ENCODE measurements around the gene ADSS1.
A peak's percentile ranks its signal among the peaks of the same experiment; 100 is the strongest.

ADSS1 gene

DNA sequence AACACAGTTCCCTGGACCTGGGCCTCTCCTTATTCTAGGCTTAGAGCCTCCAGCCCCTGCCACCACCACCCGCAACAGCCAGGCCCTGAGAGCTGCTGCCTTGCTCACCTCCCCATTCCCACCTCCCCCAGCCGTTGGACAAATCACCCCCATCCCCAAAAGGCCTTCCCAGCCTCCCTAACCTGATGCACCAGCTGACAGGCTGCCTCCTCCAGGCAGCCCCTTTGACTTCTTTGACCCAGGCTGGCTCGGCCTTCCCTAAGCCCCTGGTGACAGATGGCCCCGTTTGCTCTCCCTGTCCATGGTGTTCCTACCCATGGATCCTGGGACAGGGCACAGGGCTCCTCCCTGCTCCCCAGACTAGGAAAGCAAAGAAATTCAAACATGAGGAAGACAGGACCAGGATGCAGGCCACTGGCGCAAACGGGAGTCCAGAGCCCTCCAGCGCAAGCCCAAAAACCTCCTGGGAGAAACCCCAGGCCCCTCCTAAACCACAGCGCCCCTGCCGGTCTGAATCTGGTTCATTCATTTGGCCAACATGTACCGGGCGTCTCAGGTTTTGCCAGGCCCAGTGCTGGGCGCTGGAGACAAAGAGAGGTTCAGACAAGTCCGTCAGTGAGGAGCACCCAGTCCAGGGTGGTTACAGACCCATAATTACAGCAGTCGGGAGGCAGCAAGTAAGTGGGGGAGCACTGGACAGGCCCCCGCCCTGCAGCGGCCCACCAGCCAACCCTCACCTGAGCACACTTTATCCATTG, 69.1 kb downstream of the ADSS1 start:
- H4K20me1 ChIP-seq = peaks cover 46 to 74% (median 70%) of the 10 kb centered on the region in 11 experiments

DNA sequence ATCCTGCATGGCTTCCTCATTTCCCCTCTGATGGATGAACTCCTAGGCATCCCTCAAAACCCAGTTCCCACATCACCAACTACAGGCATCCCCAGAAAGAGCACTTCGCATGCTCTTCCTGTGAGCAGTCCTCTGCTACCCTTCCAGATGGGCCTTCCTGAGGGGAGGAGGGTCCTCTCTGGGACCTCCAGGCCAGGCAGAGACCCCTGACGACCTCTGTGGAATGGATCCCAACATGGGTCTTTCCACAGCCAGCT, 69.6 kb downstream of the ADSS1 start:
- Histone ChIP-seq H3K4me3 (peak overlapping the region; percentile 89 to 100 (median 97)), H3K4me2 (peak overlapping the region; percentile 93 to 100 (median 97)), H3K27ac (peak overlapping the region in 9 of 11 experiments; percentile 88 to 96 (median 93); a peak in 13 of 22 replicates), H3K9me3 (replicated peaks in 1 of 11) (no peaks in the 10 kb centered on the region), H3K36me3 (peaks cover 35 to 52% (median 43%) of the 10 kb centered on the region in 11 experiments), H3K9ac (peak overlapping the region; percentile 93 to 99 (median 98)), H4K20me1 (peaks cover 46 to 69% (median 65%) of the 10 kb centered on the region in 11 experiments), H3K4me1 (peaks cover 76 to 87% (median 83%) of the 10 kb centered on the region in 10 experiments), H3K27me3 (peaks cover 0 to 23% (median 18%) of the 10 kb centered on the region in 11 experiments; a peak in 14 of 22 replicates)
- no peak for TF ChIP-seq Cebpa-rat (IDR thresholded peaks at IDR 0.05)

More for the DNA sequence above, 69.1 kb downstream of the ADSS1 start:
- TF ChIP-seq Cebpa-rat (IDR thresholded peaks at IDR 0.05) = no peak
- Histone ChIP-seq H3K4me3 (peak overlapping the region in 9 of 10 experiments; percentile 89 to 100 (median 97); a peak in 18 of 20 replicates), H3K9ac (peak overlapping the region; percentile 93 to 99 (median 98); a peak in 20 of 22 replicates), H3K4me2 (peak overlapping the region; percentile 93 to 100 (median 97)), H3K27me3 (peaks cover 0 to 18% (median 13%) of the 10 kb centered on the region in 11 experiments; a peak in 14 of 22 replicates), H3K9me3 (replicated peaks in 1 of 11) (no peaks in the 10 kb centered on the region), H3K27ac (peak overlapping the region in 9 of 11 experiments; percentile 6 to 96 (median 49); a peak in 14 of 22 replicates), H3K36me3 (peaks cover 39 to 57% (median 48%) of the 10 kb centered on the region in 11 experiments), H3K4me1 (peaks cover 78 to 87% (median 83%) of the 10 kb centered on the region in 10 experiments)

DNA sequence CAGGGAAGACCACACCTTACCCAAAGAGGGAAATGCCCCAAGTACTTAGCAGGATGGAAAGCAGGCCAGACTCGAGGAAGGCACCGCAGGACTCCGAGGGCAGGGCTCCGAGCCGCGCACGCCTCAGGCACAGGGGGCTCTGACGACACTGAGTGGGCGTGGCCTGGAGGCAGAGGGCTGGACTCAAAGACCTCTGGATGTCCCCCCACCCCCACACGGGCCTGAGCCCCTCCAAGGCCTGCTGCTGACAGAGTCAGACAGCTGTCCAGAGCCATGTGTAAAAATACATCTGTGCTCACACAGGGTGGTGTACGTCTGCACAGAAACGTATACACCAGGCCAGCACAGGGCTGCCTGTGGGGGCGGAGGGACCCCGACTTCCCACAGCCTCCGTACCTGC, 70.1 kb downstream of the ADSS1 start:
- Histone ChIP-seq H3K4me1 (peaks cover 71 to 85% (median 80%) of the 10 kb centered on the region in 10 experiments), H3K9me3 (replicated peaks in 1 of 11) (no peaks in the 10 kb centered on the region), H3K4me3 (peak overlapping the region; percentile 89 to 100 (median 97)), H4K20me1 (peaks cover 46 to 64% (median 60%) of the 10 kb centered on the region in 11 experiments), H3K27ac (peak overlapping the region; percentile 85 to 96 (median 93); a peak in 21 of 22 replicates), H3K36me3 (peaks cover 31 to 47% (median 38%) of the 10 kb centered on the region in 11 experiments), H3K9ac (peak overlapping the region; percentile 93 to 99 (median 98)), H3K27me3 (peaks cover 0 to 28% (median 22%) of the 10 kb centered on the region in 11 experiments; a peak in 14 of 22 replicates), H3K4me2 (peak overlapping the region; percentile 93 to 100 (median 97))
- TF ChIP-seq Cebpa-rat (IDR thresholded peaks at IDR 0.05) = no peak

DNA sequence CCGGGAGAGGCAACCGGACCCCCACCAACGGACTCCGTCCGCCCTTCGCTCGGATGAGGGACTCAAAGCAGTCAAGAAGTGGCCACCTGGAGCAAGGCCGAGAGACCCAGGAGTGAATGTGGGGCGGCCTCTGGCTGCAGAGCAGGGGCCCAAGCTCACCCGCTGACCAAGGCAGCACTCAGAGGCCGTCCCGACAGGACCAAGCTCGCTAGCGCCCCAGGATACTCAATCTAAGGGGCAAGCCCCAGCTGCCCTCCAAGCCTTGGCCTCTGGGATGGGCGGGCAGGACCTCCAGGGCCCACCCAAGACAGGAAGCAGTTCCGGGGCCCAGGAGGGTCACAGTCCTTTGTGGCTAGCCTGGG, 70.6 kb downstream of the ADSS1 start:
- peaks cover 70 to 85% (median 81%) of the 10 kb centered on the region in 10 experiments for H3K4me1 ChIP-seq
- no peak for TF ChIP-seq Cebpa-rat (IDR thresholded peaks at IDR 0.05)
- peaks cover 0 to 31% (median 22%) of the 10 kb centered on the region in 11 experiments; a peak in 14 of 22 replicates for H3K27me3 ChIP-seq
- peaks cover 42 to 59% (median 55%) of the 10 kb centered on the region in 11 experiments for H4K20me1 ChIP-seq
- H3K36me3 ChIP-seq = peaks cover 26 to 42% (median 33%) of the 10 kb centered on the region in 11 experiments
- H3K4me2 ChIP-seq = peak overlapping the region; percentile 93 to 100 (median 97)
- peak overlapping the region; percentile 93 to 99 (median 98) for H3K9ac ChIP-seq
- H3K4me3 ChIP-seq = peak overlapping the region; percentile 89 to 100 (median 97)
- peak overlapping the region; percentile 85 to 96 (median 93) for H3K27ac ChIP-seq
- no peaks in the 10 kb centered on the region for H3K9me3 ChIP-seq (replicated peaks in 1 of 11)

DNA sequence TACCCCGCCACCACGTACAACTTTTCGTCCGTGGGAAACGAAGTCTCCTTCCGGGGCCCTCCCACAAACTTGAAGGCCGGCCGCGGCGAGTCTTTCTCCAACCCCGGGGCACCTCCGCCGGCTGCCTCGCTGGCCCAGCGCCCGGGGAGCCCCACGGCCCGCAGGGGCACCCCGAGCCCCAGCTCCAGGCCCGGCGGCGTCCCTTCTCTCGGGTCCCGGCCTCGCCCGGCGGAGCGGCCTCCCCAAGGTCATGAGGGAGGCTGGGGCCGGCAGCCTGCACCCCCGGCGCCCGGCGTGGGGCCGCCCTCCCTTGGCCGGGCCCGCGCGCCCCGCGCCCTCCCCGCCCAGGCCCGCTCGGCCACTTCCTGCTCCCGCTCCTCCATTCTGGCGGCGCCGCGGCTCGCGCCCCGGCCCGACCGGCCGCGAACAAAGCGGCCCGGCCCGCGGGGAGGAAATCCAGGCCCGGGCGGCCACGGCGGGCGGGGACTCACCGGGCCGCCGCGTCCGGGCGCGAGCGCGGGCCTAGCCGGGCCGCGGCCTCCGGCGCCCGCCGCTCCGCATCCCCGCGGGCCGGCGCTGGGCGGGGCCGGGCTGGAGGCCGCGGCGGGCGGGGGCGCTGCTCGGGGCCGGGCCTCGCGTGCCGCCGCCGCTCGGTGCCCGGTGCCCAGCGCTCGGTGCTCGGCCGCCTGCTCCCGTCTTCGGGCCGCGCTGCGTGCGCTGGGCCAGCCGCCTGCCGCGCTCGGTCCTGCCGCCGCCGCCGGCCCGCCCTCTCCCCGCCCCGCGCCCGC, 71.2 kb downstream of the ADSS1 start, which contains the start of gene AKT1:
AKT1 (minus strand) TSS at position 756 of the 788 bp plus-strand sequence. CDS start 3,105 bp downstream, outside the sequence.
- Histone ChIP-seq H3K4me3 (peak within 1 kb of the TSS; percentile 89 to 100 (median 97)), H3K27me3 (peaks cover 0 to 31% (median 22%) of the 10 kb centered on the region in 11 experiments; a peak in 14 of 22 replicates), H4K20me1 (peaks cover 41 to 53% (median 49%) of the 10 kb centered on the region in 11 experiments), H3K9me3 (replicated peaks in 1 of 11) (no peaks in the 10 kb centered on the region), H3K9ac (peak within 1 kb of the TSS; percentile 93 to 99 (median 98)), H3K4me1 (peaks cover 68 to 88% (median 84%) of the 10 kb centered on the region in 10 experiments), H3K36me3 (peaks cover 25 to 37% (median 28%) of the 10 kb centered on the region in 11 experiments), H3K27ac (peak within 1 kb of the TSS; percentile 85 to 96 (median 93)), H3K4me2 (peak within 1 kb of the TSS; percentile 93 to 100 (median 98))
- no peak for TF ChIP-seq Cebpa-rat (IDR thresholded peaks at IDR 0.05)

DNA sequence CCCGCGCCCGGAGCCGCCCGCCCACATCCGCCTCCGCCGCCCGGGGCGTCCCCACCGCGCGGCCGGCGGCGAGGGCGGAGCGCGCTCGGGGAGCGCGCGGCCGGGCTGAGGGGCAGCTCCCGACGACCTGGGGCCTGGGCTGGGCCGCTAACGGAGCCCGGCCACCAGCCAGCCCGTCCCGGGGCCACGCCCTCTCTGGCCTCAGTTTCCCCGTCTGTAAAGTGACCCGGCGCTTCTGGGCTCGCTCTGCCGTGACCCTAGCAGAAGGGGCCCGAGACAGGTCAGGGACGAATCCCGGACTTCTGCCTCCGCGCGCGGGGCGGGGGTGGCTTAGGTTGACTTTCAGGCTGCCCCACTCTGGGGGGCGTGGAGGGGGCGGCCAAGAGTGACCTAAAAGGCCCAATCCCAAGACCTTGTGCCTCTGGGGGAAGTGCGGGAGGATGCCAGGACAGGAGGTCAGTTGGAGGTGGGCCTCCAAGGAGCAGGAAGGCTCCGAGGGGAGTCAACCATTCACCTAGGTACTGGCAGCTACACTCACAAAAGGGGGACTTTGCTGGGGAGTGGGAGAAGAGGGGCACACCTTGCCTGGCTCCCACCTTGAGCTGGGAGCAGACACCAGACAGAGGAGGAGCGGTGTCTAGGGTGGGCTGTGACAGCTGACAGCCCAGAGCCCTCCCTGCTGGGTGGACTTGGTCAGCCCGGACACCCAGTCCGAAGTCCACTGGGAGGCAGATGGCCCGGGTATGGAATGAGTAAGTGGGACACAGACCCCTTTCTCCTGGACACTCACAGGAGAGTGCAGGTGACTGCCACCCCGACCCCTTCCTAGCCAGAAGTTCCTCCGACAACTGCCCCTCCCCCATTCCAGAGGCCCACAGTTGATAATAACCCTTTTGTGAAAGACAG, 72.0 kb downstream of the ADSS1 start:
- H3K27me3 ChIP-seq = peaks cover 0 to 31% (median 22%) of the 10 kb centered on the region in 11 experiments; a peak in 14 of 22 replicates
- H3K9me3 ChIP-seq (replicated peaks in 1 of 11) = no peaks in the 10 kb centered on the region
- H3K9ac ChIP-seq = peak overlapping the region; percentile 93 to 99 (median 98)
- peaks cover 59 to 82% (median 78%) of the 10 kb centered on the region in 10 experiments for H3K4me1 ChIP-seq
- H3K4me3 ChIP-seq = peak overlapping the region; percentile 89 to 100 (median 97)
- peaks cover 16 to 28% (median 20%) of the 10 kb centered on the region in 11 experiments; a peak in 21 of 22 replicates for H3K36me3 ChIP-seq
- peak overlapping the region; percentile 90 to 100 (median 95) for H3K4me2 ChIP-seq
- peaks cover 34 to 45% (median 41%) of the 10 kb centered on the region in 11 experiments for H4K20me1 ChIP-seq
- H3K27ac ChIP-seq = peak overlapping the region; percentile 55 to 96 (median 93)
- TF ChIP-seq Cebpa-rat (IDR thresholded peaks at IDR 0.05) = no peak

DNA sequence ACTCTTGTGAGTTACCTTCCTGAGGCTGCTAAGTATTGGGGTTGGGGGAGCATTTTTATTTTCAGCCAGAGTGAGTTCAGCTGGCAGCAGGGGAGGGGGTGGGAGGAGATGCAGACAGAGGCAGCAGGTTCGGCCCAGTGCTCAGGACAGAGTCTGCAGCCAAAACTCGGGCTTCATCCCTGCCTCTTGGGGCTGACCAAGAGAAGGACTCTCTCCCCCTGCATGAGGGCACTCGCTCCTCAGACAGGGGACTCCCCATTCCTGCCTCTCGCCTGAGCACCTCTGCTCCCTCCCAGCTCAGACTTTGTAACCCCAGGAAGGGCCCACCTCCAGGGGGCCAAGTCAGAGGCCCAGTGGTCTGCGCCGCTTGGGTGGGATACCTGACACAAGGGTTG, 72.7 kb downstream of the ADSS1 start:
- H3K9me3 ChIP-seq (replicated peaks in 1 of 11) = no peaks in the 10 kb centered on the region
- H3K4me1 ChIP-seq = peaks cover 59 to 82% (median 78%) of the 10 kb centered on the region in 10 experiments
- no peak for TF ChIP-seq Cebpa-rat (IDR thresholded peaks at IDR 0.05)
- peaks cover 28 to 45% (median 41%) of the 10 kb centered on the region in 11 experiments for H4K20me1 ChIP-seq
- H3K27me3 ChIP-seq = peaks cover 0 to 31% (median 22%) of the 10 kb centered on the region in 11 experiments; a peak in 14 of 22 replicates
- peaks cover 10 to 22% (median 13%) of the 10 kb centered on the region in 11 experiments; a peak in 21 of 22 replicates for H3K36me3 ChIP-seq
- peak overlapping the region; percentile 90 to 100 (median 95) for H3K4me2 ChIP-seq
- H3K4me3 ChIP-seq = no peak overlapping the region
- no peak overlapping the region for H3K27ac ChIP-seq
- H3K9ac ChIP-seq = peak overlapping the region in 3 of 11 experiments; percentile 10 to 99 (median 98); a peak in 5 of 22 replicates
